LNCAP (cell line): ENCODE measurements around the gene NPFFR1.
A peak's percentile ranks its signal among the peaks of the same experiment; 100 is the strongest.

ENCODE experiments used
- CTCF ChIP-seq: fragments of 450-650 bp; IDR thresholded peaks from 2 replicates; pipeline ENCODE4 v1.5.1; 2017; ENCODE audit warnings: mild to moderate bottlenecking

NPFFR1 gene

GRCh38 chr10:70247360-70247759 is 36.4 kb downstream of the NPFFR1 start:
- no peak for TF ChIP-seq CTCF

- no peak for TF ChIP-seq CTCF
Observed at GRCh38 chr10:70241081-70241480, 42.7 kb downstream of the NPFFR1 start.

GRCh38 chr10:70234668-70235447 is 48.9 kb downstream of the NPFFR1 start:
- TF ChIP-seq CTCF = no peak

- no peak for TF ChIP-seq CTCF
Observed at GRCh38 chr10:70233939-70234300, 49.9 kb downstream of the NPFFR1 start.

DNA sequence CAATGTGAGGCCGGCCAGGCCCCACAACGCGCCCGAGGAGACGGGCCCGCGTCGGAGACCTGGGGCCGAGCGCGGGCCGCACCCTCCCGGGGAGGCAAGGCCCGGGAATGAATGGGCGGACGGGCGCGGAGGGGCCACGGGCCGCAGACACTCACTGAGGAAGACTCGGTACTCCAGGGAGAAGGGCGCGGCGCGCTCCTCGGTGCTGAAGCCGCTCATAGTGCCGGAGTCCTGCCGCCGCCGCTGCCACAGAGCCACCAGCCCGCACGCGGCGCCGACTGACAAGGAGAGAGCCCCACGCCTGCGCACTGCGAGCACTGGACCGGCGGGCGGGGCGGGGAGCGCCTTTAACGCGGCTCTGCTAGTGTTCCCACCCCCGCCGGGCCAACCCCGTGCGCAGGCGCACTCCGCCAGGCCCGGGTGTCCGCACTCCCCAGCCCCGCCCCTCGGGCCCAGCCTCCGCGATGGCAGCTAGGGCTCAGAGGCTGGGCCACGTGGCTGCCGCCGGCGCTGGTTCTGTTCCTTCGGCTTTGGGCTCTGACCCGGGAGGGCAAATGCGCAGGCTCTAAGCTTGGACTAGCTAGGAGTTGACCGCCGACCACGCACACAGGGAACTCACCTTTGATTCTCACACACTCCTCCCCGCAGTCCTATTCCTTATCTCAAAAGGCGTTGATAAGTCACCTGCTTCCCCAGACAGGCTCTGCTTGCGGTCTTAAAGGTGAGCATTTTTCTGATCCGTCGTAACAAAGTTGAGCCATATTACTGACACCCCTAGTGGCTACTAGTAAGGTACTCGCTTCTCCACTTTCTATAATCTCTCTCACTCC is 50.5 kb downstream of the NPFFR1 start, which contains the start of gene PPA1:
TSS of gene PPA1 (minus strand) at position 321 of the 830 bp plus-strand sequence. CDS start at position 219, 102 bp downstream.
- TF ChIP-seq CTCF = peak; percentile 35; the same call in 1 of the 2 replicates

DNA sequence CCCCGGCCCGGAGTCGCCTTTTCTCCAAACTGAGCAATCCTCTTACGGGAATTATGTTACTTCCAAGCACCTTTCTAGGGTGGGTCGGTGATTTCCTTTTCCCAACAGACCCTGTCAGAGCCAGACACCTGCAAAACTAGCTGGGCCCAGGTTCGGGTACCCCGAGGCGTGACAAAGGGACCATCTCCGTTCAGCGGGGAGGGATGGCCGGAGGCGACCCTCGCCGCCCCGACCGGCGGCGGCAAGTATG is 51.0 kb downstream of the NPFFR1 start:
- no peak for TF ChIP-seq CTCF

DNA sequence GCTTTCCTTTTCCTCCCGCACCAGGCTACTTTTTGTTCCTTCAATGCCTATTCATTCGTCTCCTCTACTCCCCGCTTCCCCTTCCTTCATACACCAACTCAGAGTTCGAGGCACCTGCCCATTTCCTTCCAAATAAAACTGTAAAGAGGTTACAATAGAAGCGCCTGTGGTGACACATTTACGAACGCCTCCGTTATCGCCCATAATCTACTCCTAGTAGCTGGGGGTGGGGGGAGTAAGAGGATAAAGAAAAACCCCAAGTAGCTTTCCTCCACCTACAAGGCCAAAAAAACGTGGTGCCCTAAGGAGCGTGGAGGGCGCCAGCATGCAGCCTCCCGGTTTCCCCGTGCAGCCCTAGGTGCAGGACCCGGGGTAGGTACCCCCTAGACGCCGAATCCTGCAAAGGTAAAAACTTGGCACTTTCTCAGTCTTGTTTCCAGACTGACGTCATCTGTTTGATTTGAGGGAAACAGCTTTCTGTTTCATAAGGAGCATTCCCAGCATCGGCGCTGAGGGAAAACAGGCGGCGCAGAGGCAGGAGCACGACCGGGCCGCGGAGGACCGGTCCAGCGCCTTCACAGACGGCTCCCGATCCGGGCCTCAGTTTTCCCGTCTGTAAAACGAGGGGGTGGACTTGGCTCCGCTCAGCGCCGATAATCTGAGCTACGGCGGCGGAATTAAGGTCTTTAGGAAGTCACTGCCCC is 51.5 kb downstream of the NPFFR1 start:
- no peak for TF ChIP-seq CTCF
